Measurements from ENCODE around the gene PGM3.

The PGM3 gene

DNA sequence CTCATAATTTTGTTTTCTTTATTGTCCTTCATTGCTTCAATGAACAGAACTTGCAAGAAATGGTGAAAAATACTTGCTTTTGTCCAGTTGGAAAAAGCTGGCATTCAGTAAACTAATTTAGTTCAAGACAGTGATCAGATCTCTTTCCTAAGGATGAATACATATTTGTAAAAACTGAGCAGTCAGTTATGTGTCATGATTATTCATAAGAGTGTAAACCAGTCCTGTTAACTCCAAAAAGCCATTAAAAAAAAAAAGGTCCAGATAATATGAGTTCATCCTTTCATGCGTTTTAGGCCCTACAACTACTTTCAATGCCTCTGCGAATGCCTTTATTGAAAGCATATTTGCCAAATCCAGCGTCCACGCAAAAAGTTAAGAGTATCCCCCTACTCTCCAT, 609 bp downstream of the PGM3 start:
- no peak for TF ChIP-seq CTCF (IDR thresholded peaks at IDR 0.05)

DNA sequence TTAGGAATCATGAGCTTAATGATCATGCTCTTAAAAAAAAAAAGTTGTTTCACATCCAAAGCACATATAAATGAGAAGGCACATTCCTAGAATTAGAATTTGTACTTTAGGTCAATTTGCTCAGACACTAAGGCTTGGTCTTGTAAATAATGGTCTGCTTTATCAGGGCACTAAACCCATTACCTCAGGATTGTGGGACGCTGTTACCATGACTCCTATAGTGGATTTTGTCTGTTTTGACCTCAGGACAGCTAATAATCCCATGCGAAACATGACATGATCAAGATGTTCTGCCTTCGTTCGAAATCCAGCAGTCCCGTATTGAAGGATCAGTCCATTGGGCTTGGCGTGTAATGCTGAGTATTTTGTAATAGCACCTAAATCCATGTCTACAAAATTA, 2.4 kb downstream of the PGM3 start:
- TF ChIP-seq CTCF (IDR thresholded peaks at IDR 0.05), result no peak

DNA sequence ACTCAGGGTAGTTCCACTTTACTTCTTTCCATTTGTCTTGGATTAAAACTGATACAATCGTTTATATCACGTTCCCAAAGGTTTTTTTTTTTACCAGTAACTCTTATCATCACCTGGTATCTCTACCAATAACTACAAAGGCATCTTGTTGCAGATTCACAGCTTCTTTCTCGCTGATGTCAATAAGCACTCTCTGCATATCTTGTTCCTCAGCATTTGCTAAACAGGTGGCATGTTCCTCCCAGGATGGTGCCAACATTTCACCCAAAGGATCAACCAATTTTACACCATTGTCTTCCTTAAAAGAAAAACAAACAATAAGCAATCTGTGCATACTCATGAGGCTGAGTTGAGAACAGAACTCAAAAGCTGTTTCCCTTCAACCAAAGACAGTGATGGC, 4.6 kb downstream of the PGM3 start:
- no peak for TF ChIP-seq CTCF (IDR thresholded peaks at IDR 0.05)

GRCh38 chr6:83185096-83185495, 8.0 kb downstream of the PGM3 start:
- no peak for TF ChIP-seq CTCF (IDR thresholded peaks at IDR 0.05)

- no peak for TF ChIP-seq CTCF (IDR thresholded peaks at IDR 0.05)
Observed at GRCh38 chr6:83183082-83183828, 9.8 kb downstream of the PGM3 start.

DNA sequence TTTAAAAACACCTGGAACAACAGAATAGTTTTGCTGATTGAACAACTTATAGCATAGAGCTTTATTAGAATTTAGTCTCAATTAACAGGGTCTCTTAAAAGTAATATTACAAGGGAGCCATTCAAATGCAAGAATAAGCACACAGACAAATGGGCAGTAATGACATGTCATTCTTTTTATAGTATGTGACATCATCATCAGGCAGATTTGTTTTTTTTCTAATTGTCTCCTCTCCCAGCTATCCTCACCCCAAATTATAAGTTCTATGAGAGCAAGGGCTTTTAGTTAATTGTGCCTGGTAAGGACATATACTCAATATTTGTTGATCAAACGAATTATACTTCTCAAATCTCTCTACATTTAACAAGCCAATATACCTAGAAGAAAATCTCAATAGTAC, 11.0 kb downstream of the PGM3 start:
- no peak for TF ChIP-seq CTCF (IDR thresholded peaks at IDR 0.05)

GRCh38 chr6:83180426-83180950, 12.6 kb downstream of the PGM3 start:
- no peak for TF ChIP-seq CTCF (IDR thresholded peaks at IDR 0.05)
